Midbrain (tissue), 1 donor: ENCODE measurements around the gene FBRSL1.
"Not testable (repeated sequence)": the region's sequence is repeated elsewhere in the genome, so short reads cannot be mapped to it uniquely, and the experiment has no call there.

ENCODE experiments used
- DNase-seq: peaks from one replicate; lab custom pipeline; 2025; lab: John Stamatoyannopoulos, UW

Gene FBRSL1

GRCh38 chr12:132470397-132470796 lies 19.6 kb upstream of the FBRSL1 start:
- DNase-seq, result no peak

- no peak for DNase-seq
These were observed 18.7 kb upstream of the FBRSL1 start for GRCh38 chr12:132471011-132471857.

DNA sequence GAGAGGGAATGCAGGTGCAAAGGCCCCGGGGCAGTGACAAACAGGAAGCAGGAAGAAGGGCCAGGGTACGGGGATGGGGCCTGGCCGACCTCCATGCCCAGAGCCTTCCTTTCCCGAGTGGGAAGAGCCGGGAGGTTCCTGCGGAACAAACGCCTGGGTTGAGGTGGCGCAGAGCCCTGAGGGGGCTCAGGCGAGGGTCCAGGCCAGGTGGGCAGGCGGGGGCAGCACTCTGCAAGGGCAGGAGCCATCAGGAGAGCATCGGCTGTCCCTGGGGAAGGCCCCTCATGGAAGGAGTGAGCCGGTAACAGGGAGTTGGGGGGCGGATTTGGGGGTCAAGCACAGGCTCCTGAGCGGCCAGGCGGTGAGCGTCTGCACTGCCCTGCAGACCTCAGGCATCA lies 18.1 kb upstream of the FBRSL1 start:
- DNase-seq, result no peak

GRCh38 chr12:132472386-132472785 lies 17.6 kb upstream of the FBRSL1 start:
- DNase-seq, result no peak

DNA sequence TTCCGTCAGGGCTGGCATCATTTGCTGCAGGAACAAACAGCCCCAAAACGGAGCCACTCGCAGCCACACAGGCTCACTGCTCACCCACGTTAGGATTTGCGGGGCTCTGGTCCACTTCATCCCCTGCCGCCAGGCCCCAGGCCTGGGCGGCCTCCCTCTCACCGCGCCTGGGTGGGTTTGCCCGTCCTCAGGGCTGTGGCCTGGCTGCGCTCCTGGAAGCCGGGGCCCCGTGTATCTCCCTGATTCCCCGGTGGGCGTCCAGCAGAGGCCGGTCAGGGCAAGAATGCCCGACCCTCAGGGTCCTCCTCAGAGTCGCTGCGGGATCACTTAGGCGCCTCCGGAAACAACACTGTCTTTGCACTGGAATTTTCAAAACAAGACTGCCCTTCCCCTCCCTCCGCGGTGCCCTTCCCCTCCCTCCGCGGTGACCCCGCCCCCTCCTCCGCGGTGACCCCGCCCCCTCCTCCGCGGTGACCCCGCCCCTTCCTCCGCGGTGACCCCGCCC lies 15.7 kb upstream of the FBRSL1 start:
- no peak for DNase-seq

DNA sequence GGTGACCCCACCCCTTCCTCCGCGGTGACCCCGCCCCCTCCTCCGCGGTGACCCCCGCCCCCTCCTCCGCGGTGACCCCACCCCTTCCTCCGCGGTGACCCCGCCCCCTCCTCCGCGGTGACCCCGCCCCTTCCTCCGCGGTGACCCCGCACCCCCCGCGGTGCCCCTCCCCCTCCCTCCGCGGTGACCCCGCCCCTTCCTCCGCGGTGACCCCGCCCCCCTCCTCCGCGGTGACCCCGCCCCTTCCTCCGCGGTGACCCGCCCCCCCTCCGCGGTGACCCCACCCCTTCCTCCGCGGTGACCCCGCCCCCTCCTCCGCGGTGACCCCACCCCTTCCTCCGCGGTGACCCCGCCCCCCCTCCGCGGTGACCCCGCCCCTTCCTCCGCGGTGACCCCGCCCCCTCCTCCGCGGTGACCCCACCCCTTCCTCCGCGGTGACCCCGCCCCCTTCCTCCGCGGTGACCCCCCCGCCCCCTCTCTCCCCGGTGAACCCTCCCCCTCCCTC lies 15.1 kb upstream of the FBRSL1 start:
- DNase-seq, result not testable (repeated sequence)

DNA sequence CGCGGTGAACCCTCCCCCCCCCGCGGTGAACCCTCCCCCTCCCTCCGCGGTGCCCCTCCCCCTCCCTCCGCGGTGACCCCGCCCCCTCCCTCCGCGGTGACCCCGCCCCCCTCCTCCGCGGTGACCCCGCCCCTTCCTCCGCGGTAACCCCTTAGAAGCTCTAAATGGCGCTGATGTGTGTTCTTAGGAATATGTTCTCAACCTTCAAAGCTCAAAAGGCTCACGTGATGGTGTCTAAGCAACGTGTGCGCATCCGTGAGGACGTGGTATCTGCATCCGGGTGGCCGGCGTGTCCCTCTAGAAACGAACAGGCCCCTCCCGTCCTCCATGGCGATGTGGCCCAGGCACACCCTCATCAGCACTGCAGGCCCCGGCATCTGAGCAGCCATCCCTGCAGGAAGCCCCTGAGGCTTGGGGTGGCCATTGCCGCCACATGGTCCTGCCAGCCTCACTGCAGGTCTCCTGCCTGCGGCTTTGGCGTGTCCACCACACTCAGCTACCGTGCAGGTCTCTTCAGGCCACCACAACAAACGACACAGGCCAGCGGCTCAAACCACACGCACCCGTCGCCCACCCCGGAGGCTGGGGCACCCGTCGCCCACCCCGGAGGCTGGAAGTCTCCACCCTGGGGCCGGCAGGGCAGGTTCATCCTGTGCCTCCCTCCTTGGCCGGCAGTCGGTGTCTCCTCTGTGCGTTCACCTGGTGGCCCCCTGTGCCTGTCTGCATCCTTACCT lies 14.5 kb upstream of the FBRSL1 start:
- DNase-seq, result no peak

- no peak for DNase-seq
These were observed 13.9 kb upstream of the FBRSL1 start for GRCh38 chr12:132476038-132476414.

DNA sequence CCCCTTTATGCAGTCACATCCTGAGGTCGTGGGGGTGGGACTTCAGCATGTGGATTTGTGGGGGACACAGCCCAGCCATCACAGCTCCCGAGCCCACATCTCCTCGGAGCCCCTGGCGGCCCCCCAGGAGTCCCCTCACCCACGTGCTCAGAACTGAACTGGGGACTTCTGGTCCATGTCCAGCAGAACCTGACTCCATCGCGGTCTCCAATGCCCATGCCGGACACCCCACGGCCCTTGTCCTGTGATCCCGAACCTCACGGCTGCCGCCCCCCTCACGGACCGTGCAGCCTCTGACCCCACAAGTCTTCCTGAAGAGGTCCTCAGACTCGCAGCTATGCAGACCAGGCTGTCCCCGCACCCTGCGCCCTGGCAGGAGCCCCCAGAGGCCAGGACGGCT lies 13.5 kb upstream of the FBRSL1 start:
- no peak for DNase-seq

- no peak for DNase-seq
These were observed 12.8 kb upstream of the FBRSL1 start for GRCh38 chr12:132477017-132477702.

DNA sequence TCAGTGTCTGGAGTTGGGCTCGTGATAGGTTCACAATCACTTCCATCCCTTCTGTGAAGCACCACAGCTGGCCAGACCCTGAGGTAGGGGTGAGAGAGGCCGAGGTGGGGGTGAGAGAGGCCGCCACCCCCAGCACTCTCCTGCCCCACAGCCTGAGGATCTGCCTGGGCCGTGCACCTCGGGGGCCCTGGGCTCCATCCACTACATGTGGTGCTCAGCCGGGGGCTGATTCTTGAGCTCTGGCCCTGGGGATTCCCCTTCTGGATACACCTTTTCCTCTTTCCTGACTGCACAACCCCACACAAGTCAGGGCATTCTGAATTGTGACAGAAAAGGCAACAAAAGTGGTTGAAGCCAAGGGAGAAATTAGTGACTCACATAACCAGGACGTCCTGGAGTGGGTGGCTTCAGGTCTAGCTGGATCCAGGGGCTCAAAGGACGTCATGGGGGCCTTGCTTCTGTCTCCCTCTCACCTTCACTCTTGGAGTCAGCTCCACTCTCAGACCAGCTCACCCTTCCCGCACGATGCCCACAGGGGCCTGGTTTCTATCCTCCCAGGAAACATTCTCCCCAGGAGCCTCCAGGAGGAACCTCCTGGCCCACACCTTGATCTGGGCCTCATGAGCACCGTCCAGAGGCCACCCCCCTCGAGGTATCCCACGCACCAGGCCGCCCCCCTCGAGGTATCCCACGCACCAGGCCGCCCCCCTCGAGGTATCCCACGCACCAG lies 12.1 kb upstream of the FBRSL1 start:
- no peak for DNase-seq

GRCh38 chr12:132478433-132478803 lies 11.5 kb upstream of the FBRSL1 start:
- DNase-seq, result no peak

- no peak for DNase-seq
These were observed 11.1 kb upstream of the FBRSL1 start for GRCh38 chr12:132478845-132479244.

- no peak for DNase-seq
These were observed 10.7 kb upstream of the FBRSL1 start for GRCh38 chr12:132479291-132479690.

DNA sequence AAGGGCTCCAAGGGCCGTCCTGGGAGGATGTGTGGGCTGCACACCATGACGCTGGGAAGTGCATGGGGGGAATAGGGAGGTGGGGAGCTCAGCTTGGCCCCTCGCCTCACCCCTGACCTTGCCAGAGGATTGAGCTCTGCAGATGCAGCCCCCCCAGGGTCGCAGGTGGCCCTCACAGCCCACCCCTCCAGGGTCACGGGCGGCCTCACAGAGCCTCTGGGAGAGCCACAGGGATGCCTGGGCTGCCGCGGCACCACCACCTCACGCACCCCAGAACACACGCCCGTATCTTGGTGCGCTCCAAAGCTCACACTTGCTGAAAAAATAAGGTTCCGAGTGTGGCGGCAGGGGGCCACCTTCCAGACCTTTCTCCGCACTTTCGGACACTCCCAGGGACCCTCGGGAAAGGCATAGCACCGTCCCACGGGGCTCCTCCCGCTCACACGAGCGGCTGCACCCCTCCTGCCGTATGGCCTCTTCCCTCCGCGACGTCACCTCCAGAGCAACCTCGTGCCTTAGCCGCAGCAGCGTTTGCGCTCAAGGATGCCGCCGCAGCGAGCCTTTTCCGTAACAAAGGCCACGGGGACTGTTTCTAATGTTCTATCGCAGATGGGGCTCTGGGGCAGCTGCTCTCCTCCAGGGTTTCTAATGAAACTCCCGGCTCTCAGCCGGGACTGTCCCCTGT lies 9.9 kb upstream of the FBRSL1 start:
- DNase-seq, result no peak

DNA sequence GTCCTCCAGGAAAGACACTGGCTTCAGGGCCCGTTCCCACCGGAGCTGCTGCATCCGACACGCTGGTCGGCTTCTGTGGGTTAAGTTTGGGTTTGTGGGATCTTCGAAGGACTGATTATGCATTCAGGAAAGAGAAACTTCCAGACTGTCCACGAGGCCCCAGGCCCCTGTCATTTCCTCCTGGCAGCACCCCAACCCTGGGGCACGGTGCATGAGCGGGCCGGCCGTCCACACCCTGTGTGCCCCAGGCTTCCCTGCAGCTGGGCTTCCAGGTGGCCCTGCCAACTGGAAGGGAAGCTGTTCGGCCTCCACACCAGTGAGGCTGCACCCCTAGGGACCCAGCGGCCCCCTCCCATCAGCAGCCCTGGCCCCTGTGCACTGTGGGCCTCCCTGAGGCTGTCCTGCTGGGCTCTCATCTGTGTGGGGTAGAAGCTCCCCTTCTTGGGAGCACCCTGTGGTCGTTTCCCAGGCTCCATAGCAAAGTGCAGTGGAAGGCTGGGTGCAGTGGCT lies 9.3 kb upstream of the FBRSL1 start:
- DNase-seq, result no peak

DNA sequence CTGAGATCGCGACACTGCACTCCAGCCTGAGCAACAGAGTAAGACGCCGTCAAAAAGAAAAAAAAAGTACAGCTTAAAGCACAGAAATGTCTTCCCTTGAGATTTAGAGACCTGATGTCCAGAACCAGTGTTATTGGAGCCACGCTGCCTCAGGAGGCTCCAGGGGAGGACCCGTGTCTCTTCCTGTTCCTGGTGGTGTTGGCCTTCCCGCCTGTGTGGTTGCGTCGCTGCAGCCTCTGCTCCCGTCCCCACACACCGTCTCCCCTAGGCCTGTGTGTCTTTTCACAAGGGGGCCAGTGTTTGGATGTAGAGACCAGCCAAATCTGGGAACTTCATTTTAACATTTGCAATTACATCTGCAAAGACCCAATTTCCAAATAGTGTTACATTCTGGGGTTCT lies 8.6 kb upstream of the FBRSL1 start:
- no peak for DNase-seq

DNA sequence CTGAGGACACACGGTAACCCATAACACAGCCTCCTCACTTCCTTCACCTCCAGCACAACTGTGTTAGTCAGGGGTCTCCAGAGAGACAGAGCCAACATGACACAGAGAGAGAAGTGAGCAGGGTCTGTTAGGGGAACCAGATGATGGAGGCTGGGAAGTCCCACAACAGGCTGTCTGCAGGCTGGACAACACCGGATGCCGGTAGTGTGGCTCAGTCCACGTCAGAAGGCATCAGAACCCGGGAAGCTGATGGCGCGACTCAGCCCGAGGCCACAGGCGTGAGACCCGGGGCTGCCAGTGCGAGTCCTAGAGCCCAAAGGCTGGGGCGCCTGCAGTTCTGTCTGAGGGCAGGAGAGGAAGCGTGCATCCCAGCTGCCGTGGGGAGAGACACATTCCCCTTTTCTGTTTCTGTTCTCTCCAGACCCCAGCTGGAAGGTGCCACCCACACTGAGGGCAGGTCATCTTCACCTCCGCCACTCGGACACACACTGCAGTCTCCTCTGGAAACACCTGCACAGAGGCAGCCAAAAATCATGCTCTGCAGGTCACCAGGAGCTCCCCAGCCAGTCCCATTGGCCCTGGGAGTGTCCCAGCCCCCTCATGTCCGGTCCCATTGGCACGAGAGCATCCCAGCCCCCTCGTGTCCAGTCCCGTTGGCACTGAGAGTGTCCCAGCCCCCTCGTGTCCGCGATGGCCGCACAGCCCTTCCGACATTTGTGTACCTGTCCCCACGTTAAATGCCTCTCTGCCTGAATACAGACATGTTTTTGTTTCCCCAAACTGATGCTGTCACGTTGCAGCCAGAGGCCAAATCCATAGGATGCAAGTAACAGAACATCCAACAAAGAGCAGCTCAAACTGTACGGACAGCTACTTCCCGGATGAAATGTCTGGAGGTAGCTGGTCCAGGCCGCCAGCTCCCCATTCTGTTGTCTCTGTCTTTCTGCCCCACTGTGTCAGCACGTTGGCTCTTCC lies 7.9 kb upstream of the FBRSL1 start:
- no peak for DNase-seq

DNA sequence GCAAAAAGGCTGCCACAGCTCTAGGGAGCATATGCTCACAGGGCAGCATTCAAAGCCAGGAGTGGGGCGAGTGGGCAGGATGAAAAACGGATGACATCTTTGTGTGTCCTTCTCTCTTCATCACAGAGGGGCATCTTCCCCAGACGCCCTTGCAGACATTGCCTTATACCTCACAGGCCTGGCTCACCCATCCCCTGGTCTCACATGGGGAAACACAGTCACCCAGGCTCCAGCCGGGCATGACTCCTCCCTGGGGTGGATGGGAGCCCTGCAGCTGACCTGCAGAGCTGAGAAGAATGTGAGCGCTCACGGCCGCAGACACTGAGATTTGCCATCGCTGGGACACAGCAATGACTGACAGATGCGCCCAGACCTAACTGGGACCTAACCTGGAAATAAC lies 7.2 kb upstream of the FBRSL1 start:
- no peak for DNase-seq

DNA sequence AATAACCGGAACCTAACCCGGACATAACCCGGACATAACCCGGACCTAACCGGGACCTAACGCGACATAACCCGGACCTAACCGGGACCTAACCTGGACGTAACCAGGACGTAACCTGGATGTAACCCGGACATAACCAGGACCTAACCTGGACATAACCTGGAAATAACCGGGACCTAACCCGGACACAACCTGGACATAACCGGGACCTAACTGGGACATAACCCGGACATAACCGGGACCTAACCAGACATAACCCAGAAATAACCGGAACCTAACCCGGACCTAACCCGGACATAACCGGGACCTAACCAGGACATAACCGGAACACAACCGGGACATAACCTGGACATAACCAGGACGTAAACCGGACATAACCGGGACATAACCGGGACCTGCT lies 6.7 kb upstream of the FBRSL1 start:
- DNase-seq, result no peak
